GM21717 (cell line): ENCODE measurements around the gene METRN.
"Not testable (repeated sequence)": the region's sequence is repeated elsewhere in the genome, so short reads cannot be mapped to it uniquely, and the experiment has no call there.

Source experiments
- ATAC-seq: cut with Tn5 transposase; IDR thresholded peaks from one replicate; pipeline ENCODE4 v1.9.1; 2021; ENCODE audit warnings: mild to moderate bottlenecking, moderate library complexity; ENCODE audit not compliant: unreplicated experiment

The METRN gene

GRCh38 chr16:689175-689897 lies 25.6 kb upstream of the METRN start:
- no peak for ATAC-seq

GRCh38 chr16:691242-691641 lies 23.7 kb upstream of the METRN start:
- ATAC-seq = not testable (repeated sequence)

- ATAC-seq = no peak
Measured at GRCh38 chr16:692356-693108, 22.4 kb upstream of the METRN start.

- ATAC-seq = no peak
Measured at GRCh38 chr16:693364-693763, 21.6 kb upstream of the METRN start.

GRCh38 chr16:693766-694165 lies 21.2 kb upstream of the METRN start:
- no peak for ATAC-seq

- no peak for ATAC-seq
Measured at GRCh38 chr16:694187-694862, 20.6 kb upstream of the METRN start.

- no peak for ATAC-seq
Measured at GRCh38 chr16:694863-695354, 20.0 kb upstream of the METRN start.

GRCh38 chr16:695355-696089 lies 19.4 kb upstream of the METRN start:
- no peak for ATAC-seq

GRCh38 chr16:698911-699671 lies 15.8 kb upstream of the METRN start:
- no peak for ATAC-seq

- no peak for ATAC-seq
Measured at GRCh38 chr16:700684-701584, 14.0 kb upstream of the METRN start.

GRCh38 chr16:702341-702740 lies 12.6 kb upstream of the METRN start:
- no peak for ATAC-seq

GRCh38 chr16:703406-703805 lies 11.5 kb upstream of the METRN start:
- ATAC-seq = no peak

GRCh38 chr16:704047-704446 lies 10.9 kb upstream of the METRN start:
- ATAC-seq = no peak

- ATAC-seq = no peak
Measured at GRCh38 chr16:704552-705380, 10.2 kb upstream of the METRN start.

- ATAC-seq = no peak
Measured at GRCh38 chr16:705431-706188, 9.3 kb upstream of the METRN start, which contains the start of gene FBXL16. Gene FBXL16, minus strand, starts transcription at chr16:705801. Its CDS starts 8,396 bp downstream, at chr16:697405.

- ATAC-seq = no peak
Measured at GRCh38 chr16:706189-707061, 8.5 kb upstream of the METRN start.
